Natural killer cell (primary cell): ENCODE results near the gene STARD8. TPM values are rescaled to one million over a fixed set of nuclear protein-coding genes. Genes with fewer than 3 reads are reported as not detected.

Experiments
- ATAC-seq, 3 donors: fragments of 150-1000 bp in 2 of 3; fragments of 200-7000 bp in 1 of 3; cut with Tn5 transposase; 1 replicate in 1 of 3; 2 replicates in 2 of 3; pipeline ENCODE4 v1.10.0; 2021; ENCODE audit warnings: mild to moderate bottlenecking in 2 of 3, moderate library complexity in 2 of 3
- DNase-seq, 2 donors: peaks; one replicate each; pipeline versions ENCODE4 v3.0.0 to v3.0.0-alpha.2; 2013 to 2021; ENCODE audit warnings: mixed read lengths in 1 of 2
- H3K27ac ChIP-seq: one replicate; pipeline ENCODE4 v1.5.1; 2013; ENCODE audit warnings: mild to moderate bottlenecking, low read length
- H3K27me3 ChIP-seq: one replicate; pipeline ENCODE4 v1.6.1; 2013; ENCODE audit warnings: low read length; ENCODE audit not compliant: control insufficient read depth, insufficient read depth
- H3K36me3 ChIP-seq: one replicate; pipeline ENCODE4 v1.6.1; 2013; ENCODE audit warnings: low read length; ENCODE audit not compliant: control insufficient read depth, insufficient read depth
- H3K4me1 ChIP-seq: one replicate; pipeline ENCODE4 v1.6.1; 2013; ENCODE audit warnings: low read length; ENCODE audit not compliant: control insufficient read depth, insufficient read depth
- H3K4me3 ChIP-seq: one replicate; pipeline ENCODE4 v1.5.1; 2013; ENCODE audit warnings: low read length
- H3K9me3 ChIP-seq: one replicate; pipeline ENCODE4 v1.6.1; 2013; ENCODE audit warnings: low read length; ENCODE audit not compliant: control insufficient read depth, insufficient read depth
- H3K27ac Mint-ChIP-seq, 2 donors: one replicate each; pipeline ENCODE4 v1.8.0; 2022; ENCODE audit warnings: mild to moderate bottlenecking in 2 of 2, mixed read lengths in 2 of 2, moderate library complexity in 1 of 2
- H3K27me3 Mint-ChIP-seq, 2 donors: one replicate each; pipeline ENCODE4 v1.8.0; 2022; ENCODE audit warnings: low read depth in 2 of 2, mixed read lengths in 2 of 2
- H3K36me3 Mint-ChIP-seq: one replicate; pipeline ENCODE4 v1.8.0; 2022; ENCODE audit warnings: mixed read lengths
- H3K4me1 Mint-ChIP-seq, 2 donors: one replicate each; pipeline ENCODE4 v1.8.0; 2022; ENCODE audit warnings: mixed read lengths in 2 of 2
- H3K4me3 Mint-ChIP-seq: one replicate; pipeline ENCODE4 v1.8.0; 2022; ENCODE audit warnings: mild to moderate bottlenecking, moderate library complexity, mixed read lengths
- H3K9me3 Mint-ChIP-seq, 2 donors: one replicate each; pipeline ENCODE4 v1.8.0; 2022; ENCODE audit warnings: mixed read lengths in 2 of 2
- WGBS: methylation state at CpG from one replicate; pipeline ENCODE4 v1.1.7; 2013; ENCODE audit warnings: missing lambda C conversion rate; ENCODE audit not compliant: insufficient coverage; 5-methylcytosine and 5-hydroxymethylcytosine counted together
- intact Hi-C: fragments of 100-400 bp; cut with micrococcal nuclease; formaldehyde crosslinking; loops from one replicate; pipeline ENCODE4 v1.14.2; 2022
- total RNA-seq, 4 donors: library from RNA; stranded (reverse); fragments of 120-200 nt in 1 of 4; gene quantifications; one replicate each; pipeline versions ENCODE4 v1.2.3 to v1.2.4, GENCODE V29; 2013 to 2022
- TF ChIP-seq, protein P1 (sequence below): fragments of 200-600 bp; IDR thresholded peaks from one replicate; pipeline ENCODE4 v1.8.0; 2022; ENCODE audit warnings: antibody characterized with exemption

STARD8 gene
- total RNA-seq, 3 donors from 2014 or later (not counting 1 experiment from before 2014, with no cell fraction given), result 0.97 to 1.3 (median 1.1) TPM

DNA sequence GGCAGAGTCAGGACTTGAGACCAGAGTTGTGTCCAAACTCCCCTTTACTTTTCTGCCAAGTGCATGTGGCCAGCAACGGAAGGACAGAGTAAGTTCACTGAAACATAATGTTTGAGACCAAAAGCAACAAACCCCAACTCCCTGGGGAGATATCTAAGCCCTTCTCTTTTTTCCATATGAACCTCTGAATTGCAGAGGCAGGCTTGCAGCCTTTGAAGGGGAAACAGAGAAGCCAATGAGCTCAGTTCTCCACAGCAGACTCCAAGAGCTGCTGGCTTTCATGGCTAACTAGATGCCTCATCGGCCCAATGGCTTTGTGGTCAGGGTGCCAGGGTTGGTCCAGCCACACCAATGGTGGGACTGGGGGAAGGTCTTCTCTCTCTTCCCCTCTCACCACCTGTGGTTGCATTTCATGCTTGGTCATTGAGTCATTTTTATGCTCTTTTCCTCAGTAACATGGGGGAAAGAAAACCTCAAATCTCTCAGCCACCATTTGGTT, 34.0 kb downstream of the STARD8 start:
- ATAC-seq (no peak), DNase-seq (no peak)
- H3K27ac ChIP-seq, result no peak overlapping the region
- H3K4me3 Mint-ChIP-seq, result no peak overlapping the region
- peaks cover under 1% of the 10 kb centered on the region for H3K4me1 ChIP-seq
- H3K36me3 ChIP-seq, result no peaks in the 10 kb centered on the region
- no peaks in the 10 kb centered on the region for H3K9me3 ChIP-seq
- H3K27ac Mint-ChIP-seq, result no peak overlapping the region
- no peaks in the 10 kb centered on the region for H3K27me3 ChIP-seq
- 48% methylated on average over 2 of the region's 2 CpGs for WGBS
- H3K36me3 Mint-ChIP-seq, result no peaks in the 10 kb centered on the region
- intact Hi-C loops, result no loop called here
- no peak overlapping the region for H3K4me3 ChIP-seq
- H3K27me3 Mint-ChIP-seq, result peaks cover 6 to 9% of the 10 kb centered on the region in 2 donors
- peaks cover 5 to 8% of the 10 kb centered on the region in 2 donors for H3K4me1 Mint-ChIP-seq
- H3K9me3 Mint-ChIP-seq, result no peaks in the 10 kb centered on the region
- TF ChIP-seq, protein P1, sequence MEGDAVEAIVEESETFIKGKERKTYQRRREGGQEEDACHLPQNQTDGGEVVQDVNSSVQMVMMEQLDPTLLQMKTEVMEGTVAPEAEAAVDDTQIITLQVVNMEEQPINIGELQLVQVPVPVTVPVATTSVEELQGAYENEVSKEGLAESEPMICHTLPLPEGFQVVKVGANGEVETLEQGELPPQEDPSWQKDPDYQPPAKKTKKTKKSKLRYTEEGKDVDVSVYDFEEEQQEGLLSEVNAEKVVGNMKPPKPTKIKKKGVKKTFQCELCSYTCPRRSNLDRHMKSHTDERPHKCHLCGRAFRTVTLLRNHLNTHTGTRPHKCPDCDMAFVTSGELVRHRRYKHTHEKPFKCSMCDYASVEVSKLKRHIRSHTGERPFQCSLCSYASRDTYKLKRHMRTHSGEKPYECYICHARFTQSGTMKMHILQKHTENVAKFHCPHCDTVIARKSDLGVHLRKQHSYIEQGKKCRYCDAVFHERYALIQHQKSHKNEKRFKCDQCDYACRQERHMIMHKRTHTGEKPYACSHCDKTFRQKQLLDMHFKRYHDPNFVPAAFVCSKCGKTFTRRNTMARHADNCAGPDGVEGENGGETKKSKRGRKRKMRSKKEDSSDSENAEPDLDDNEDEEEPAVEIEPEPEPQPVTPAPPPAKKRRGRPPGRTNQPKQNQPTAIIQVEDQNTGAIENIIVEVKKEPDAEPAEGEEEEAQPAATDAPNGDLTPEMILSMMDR, result no peak

DNA sequence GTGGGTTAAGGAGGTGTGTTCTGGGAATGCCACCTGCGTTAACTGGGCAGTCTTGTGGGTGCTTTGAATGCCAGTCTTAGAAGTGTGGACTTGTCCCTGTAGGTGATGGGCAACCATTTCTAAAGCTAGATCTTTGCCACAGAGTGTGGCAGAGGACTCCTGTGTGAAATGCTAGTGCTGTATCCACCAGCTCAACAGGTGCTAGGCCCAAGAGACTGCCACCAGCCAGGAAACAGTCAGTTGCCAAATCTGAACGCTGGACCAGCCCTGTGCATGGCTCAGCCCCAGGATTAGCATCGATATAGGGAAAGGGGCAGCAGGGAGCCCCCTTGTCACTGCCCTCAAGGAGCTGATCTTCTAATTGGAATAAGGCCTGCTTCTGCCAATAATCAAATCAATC, 35.3 kb downstream of the STARD8 start:
- Histone ChIP-seq H3K4me1 (peaks cover 3% of the 10 kb centered on the region), H3K27me3 (no peaks in the 10 kb centered on the region), H3K27ac (no peak overlapping the region), H3K4me3 (no peak overlapping the region), H3K36me3 (no peaks in the 10 kb centered on the region), H3K9me3 (no peaks in the 10 kb centered on the region)
- Mint-ChIP-seq H3K4me1 (peaks cover 5 to 13% of the 10 kb centered on the region in 2 donors), H3K36me3 (no peaks in the 10 kb centered on the region), H3K9me3 (no peaks in the 10 kb centered on the region), H3K27ac (no peak overlapping the region), H3K4me3 (no peak overlapping the region), H3K27me3 (peaks cover 9% of the 10 kb centered on the region in 2 donors)
- 87% methylated on average over 3 of the region's 3 CpGs for WGBS
- intact Hi-C loops, result no loop called here
- ATAC-seq, result no peak
- TF ChIP-seq, protein P1, result no peak
- DNase-seq, result no peak

DNA sequence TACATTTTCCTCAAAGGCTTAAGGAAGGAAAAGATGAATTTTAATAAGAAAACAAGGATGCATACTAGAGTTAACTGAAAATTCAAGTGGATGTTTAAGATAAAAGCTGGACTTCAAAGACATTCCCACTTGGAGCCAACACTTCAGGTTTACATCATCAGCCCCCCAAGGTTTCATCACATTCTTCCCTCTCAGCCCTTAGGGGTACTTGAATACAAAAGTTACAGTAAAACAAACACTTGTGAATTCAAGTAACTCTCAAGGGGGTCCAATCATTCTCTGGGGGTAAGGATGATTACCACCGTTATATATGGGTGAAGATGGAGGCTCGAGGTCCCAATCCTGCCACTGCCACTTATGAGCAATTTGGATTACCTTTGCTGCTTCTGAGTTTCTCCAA, 36.1 kb downstream of the STARD8 start:
- Mint-ChIP-seq H3K9me3 (no peaks in the 10 kb centered on the region), H3K4me3 (no peak overlapping the region), H3K36me3 (no peaks in the 10 kb centered on the region), H3K27me3 (peaks cover 9% of the 10 kb centered on the region in 2 donors), H3K4me1 (peaks cover 5 to 13% of the 10 kb centered on the region in 2 donors), H3K27ac (no peak overlapping the region)
- DNase-seq (no peak), ATAC-seq (no peak)
- TF ChIP-seq, protein P1, result no peak
- Histone ChIP-seq H3K27me3 (no peaks in the 10 kb centered on the region), H3K36me3 (no peaks in the 10 kb centered on the region), H3K4me1 (peaks cover 3% of the 10 kb centered on the region), H3K9me3 (no peaks in the 10 kb centered on the region), H3K4me3 (no peak overlapping the region), H3K27ac (no peak overlapping the region)
- intact Hi-C loops, result no loop called here
- 93% methylated on average over 2 of the region's 2 CpGs for WGBS

DNA sequence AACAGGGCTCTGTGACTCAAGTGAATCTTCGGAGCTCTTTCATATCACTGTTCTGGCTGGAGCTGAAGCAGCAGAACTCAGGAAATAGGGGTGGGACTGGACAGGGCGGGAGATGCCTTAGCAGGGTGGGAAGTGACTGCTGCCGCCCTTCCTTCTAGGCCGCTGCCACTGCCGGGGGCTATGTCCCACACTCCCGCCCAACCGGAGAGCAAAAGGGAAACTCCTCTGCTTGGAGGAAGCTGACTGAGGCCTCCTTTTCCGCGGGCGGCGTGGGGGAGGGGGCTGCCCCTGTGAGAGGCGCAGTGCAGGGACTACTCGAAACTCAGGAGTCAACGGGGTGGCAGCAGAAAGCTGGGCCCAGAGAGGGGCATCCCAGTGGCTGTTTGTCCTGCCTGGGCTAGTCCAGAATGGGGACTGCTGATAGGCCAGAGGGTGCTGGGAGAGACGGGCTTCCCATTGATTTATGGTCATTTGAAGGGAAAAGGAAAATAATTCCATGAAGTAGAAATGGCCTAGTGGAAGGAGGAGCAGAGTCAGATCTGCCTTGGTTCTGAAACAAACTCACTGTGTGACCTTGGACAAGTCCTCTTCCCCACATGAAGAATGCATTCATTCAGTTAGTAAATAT, 36.9 kb downstream of the STARD8 start:
- intact Hi-C loops, result no loop called here
- H3K27ac Mint-ChIP-seq, result no peak overlapping the region
- ATAC-seq (no peak), DNase-seq (no peak)
- H3K4me1 ChIP-seq, result peaks cover 3% of the 10 kb centered on the region
- peaks cover 9% of the 10 kb centered on the region in 2 donors for H3K27me3 Mint-ChIP-seq
- no peaks in the 10 kb centered on the region for H3K9me3 Mint-ChIP-seq
- no peaks in the 10 kb centered on the region for H3K9me3 ChIP-seq
- no peak overlapping the region for H3K27ac ChIP-seq
- no peak overlapping the region for H3K4me3 Mint-ChIP-seq
- TF ChIP-seq, protein P1, result no peak
- H3K27me3 ChIP-seq, result no peaks in the 10 kb centered on the region
- WGBS, result 16% methylated on average over 13 of the region's 15 CpGs
- no peaks in the 10 kb centered on the region for H3K36me3 Mint-ChIP-seq
- no peak overlapping the region for H3K4me3 ChIP-seq
- peaks cover 5 to 13% of the 10 kb centered on the region in 2 donors for H3K4me1 Mint-ChIP-seq
- no peaks in the 10 kb centered on the region for H3K36me3 ChIP-seq
